ENCODE results near the gene LCTL. TPM values are rescaled to one million over a fixed set of nuclear protein-coding genes. Genes with fewer than 3 reads are reported as not detected.

The LCTL gene
- polyA plus RNA-seq, 2 donors, result not detected

- WGBS, 2 donors, result 94 to 95% methylated on average over 6 of the region's 6 CpGs
- H3K4me1 ChIP-seq (ENCODE audit: control insufficient read depth in 2 of 2, insufficient read depth in 2 of 2, low read length in 1 of 2), result no peaks in the 10 kb centered on the region
- H3K4me3 ChIP-seq (ENCODE audit: low read depth in 1 of 2, low read length in 2 of 2), result no peak overlapping the region
- no peaks in the 10 kb centered on the region for H3K36me3 ChIP-seq (ENCODE audit: control insufficient read depth in 2 of 2, insufficient read depth in 2 of 2, low read length in 1 of 2)
- no peaks in the 10 kb centered on the region for H3K27me3 ChIP-seq (ENCODE audit: control insufficient read depth in 1 of 2, insufficient read depth in 2 of 2, low read length in 2 of 2)
- no peak overlapping the region for H3K27ac ChIP-seq (ENCODE audit: low read depth in 2 of 2, low read length in 1 of 2)
- H3K9me3 ChIP-seq (ENCODE audit: control insufficient read depth in 2 of 2, insufficient read depth in 1 of 2, low read depth in 1 of 2, low read length in 1 of 2), result no peaks in the 10 kb centered on the region
Observed at GRCh38 chr15:66558271-66558670, 7.5 kb downstream of the LCTL start.

GRCh38 chr15:66555685-66556084, 10.1 kb downstream of the LCTL start:
- no peaks in the 10 kb centered on the region for H3K36me3 ChIP-seq (ENCODE audit: control insufficient read depth in 2 of 2, insufficient read depth in 2 of 2, low read length in 1 of 2)
- H3K4me3 ChIP-seq (ENCODE audit: low read depth in 1 of 2, low read length in 2 of 2), result no peak overlapping the region
- H3K9me3 ChIP-seq (ENCODE audit: control insufficient read depth in 2 of 2, insufficient read depth in 1 of 2, low read depth in 1 of 2, low read length in 1 of 2), result no peaks in the 10 kb centered on the region
- no peaks in the 10 kb centered on the region for H3K4me1 ChIP-seq (ENCODE audit: control insufficient read depth in 2 of 2, insufficient read depth in 2 of 2, low read length in 1 of 2)
- no peak overlapping the region for H3K27ac ChIP-seq (ENCODE audit: low read depth in 2 of 2, low read length in 1 of 2)
- H3K27me3 ChIP-seq (ENCODE audit: control insufficient read depth in 1 of 2, insufficient read depth in 2 of 2, low read length in 2 of 2), result no peaks in the 10 kb centered on the region

- Histone ChIP-seq H3K4me1 (ENCODE audit: control insufficient read depth in 2 of 2, insufficient read depth in 2 of 2, low read length in 1 of 2) (no peaks in the 10 kb centered on the region), H3K36me3 (ENCODE audit: control insufficient read depth in 2 of 2, insufficient read depth in 2 of 2, low read length in 1 of 2) (no peaks in the 10 kb centered on the region), H3K9me3 (ENCODE audit: control insufficient read depth in 2 of 2, insufficient read depth in 1 of 2, low read depth in 1 of 2, low read length in 1 of 2) (no peaks in the 10 kb centered on the region), H3K4me3 (ENCODE audit: low read depth in 1 of 2, low read length in 2 of 2) (no peak overlapping the region), H3K27me3 (ENCODE audit: control insufficient read depth in 1 of 2, insufficient read depth in 2 of 2, low read length in 2 of 2) (no peaks in the 10 kb centered on the region), H3K27ac (ENCODE audit: low read depth in 2 of 2, low read length in 1 of 2) (no peak overlapping the region)
- 96 to 97% methylated on average over 1 of the region's 1 CpG for WGBS, 2 donors
Observed at GRCh38 chr15:66545255-66545654, 20.5 kb downstream of the LCTL start.

GRCh38 chr15:66542896-66543295, 22.9 kb downstream of the LCTL start:
- no peaks in the 10 kb centered on the region for H3K27me3 ChIP-seq (ENCODE audit: control insufficient read depth in 1 of 2, insufficient read depth in 2 of 2, low read length in 2 of 2)
- H3K4me3 ChIP-seq (ENCODE audit: low read depth in 1 of 2, low read length in 2 of 2), result no peak overlapping the region
- 96 to 98% methylated on average over 4 of the region's 4 CpGs for WGBS, 2 donors
- H3K36me3 ChIP-seq (ENCODE audit: control insufficient read depth in 2 of 2, insufficient read depth in 2 of 2, low read length in 1 of 2), result no peaks in the 10 kb centered on the region
- H3K27ac ChIP-seq (ENCODE audit: low read depth in 2 of 2, low read length in 1 of 2), result no peak overlapping the region
- no peaks in the 10 kb centered on the region for H3K9me3 ChIP-seq (ENCODE audit: control insufficient read depth in 2 of 2, insufficient read depth in 1 of 2, low read depth in 1 of 2, low read length in 1 of 2)
- H3K4me1 ChIP-seq (ENCODE audit: control insufficient read depth in 2 of 2, insufficient read depth in 2 of 2, low read length in 1 of 2), result no peaks in the 10 kb centered on the region

- no peaks in the 10 kb centered on the region for H3K4me1 ChIP-seq (ENCODE audit: control insufficient read depth in 2 of 2, insufficient read depth in 2 of 2, low read length in 1 of 2)
- no peak overlapping the region for H3K27ac ChIP-seq (ENCODE audit: low read depth in 2 of 2, low read length in 1 of 2)
- no peaks in the 10 kb centered on the region for H3K36me3 ChIP-seq (ENCODE audit: control insufficient read depth in 2 of 2, insufficient read depth in 2 of 2, low read length in 1 of 2)
- H3K4me3 ChIP-seq (ENCODE audit: low read depth in 1 of 2, low read length in 2 of 2), result no peak overlapping the region
- no peaks in the 10 kb centered on the region for H3K27me3 ChIP-seq (ENCODE audit: control insufficient read depth in 1 of 2, insufficient read depth in 2 of 2, low read length in 2 of 2)
- 90 to 93% methylated on average over 9 of the region's 9 CpGs for WGBS, 2 donors
- H3K9me3 ChIP-seq (ENCODE audit: control insufficient read depth in 2 of 2, insufficient read depth in 1 of 2, low read depth in 1 of 2, low read length in 1 of 2), result no peaks in the 10 kb centered on the region
Observed at GRCh38 chr15:66535056-66535455, 30.7 kb downstream of the LCTL start.

GRCh38 chr15:66524838-66525237, 41.0 kb downstream of the LCTL start:
- 85 to 92% methylated on average over 4 of the region's 4 CpGs for WGBS, 2 donors
- no peaks in the 10 kb centered on the region for H3K4me1 ChIP-seq (ENCODE audit: control insufficient read depth in 2 of 2, insufficient read depth in 2 of 2, low read length in 1 of 2)
- H3K27me3 ChIP-seq (ENCODE audit: control insufficient read depth in 1 of 2, insufficient read depth in 2 of 2, low read length in 2 of 2), result no peaks in the 10 kb centered on the region
- no peaks in the 10 kb centered on the region for H3K9me3 ChIP-seq (ENCODE audit: control insufficient read depth in 2 of 2, insufficient read depth in 1 of 2, low read depth in 1 of 2, low read length in 1 of 2)
- H3K27ac ChIP-seq (ENCODE audit: low read depth in 2 of 2, low read length in 1 of 2), result no peak overlapping the region
- peaks cover 0 to 4% of the 10 kb centered on the region in 2 donors for H3K36me3 ChIP-seq (ENCODE audit: control insufficient read depth in 2 of 2, insufficient read depth in 2 of 2, low read length in 1 of 2)
- H3K4me3 ChIP-seq (ENCODE audit: low read depth in 1 of 2, low read length in 2 of 2), result no peak overlapping the region

- Histone ChIP-seq H3K36me3 (ENCODE audit: control insufficient read depth in 2 of 2, insufficient read depth in 2 of 2, low read length in 1 of 2) (peaks cover 0 to 4% of the 10 kb centered on the region in 2 donors), H3K27ac (ENCODE audit: low read depth in 2 of 2, low read length in 1 of 2) (no peak overlapping the region), H3K27me3 (ENCODE audit: control insufficient read depth in 1 of 2, insufficient read depth in 2 of 2, low read length in 2 of 2) (no peaks in the 10 kb centered on the region), H3K4me1 (ENCODE audit: control insufficient read depth in 2 of 2, insufficient read depth in 2 of 2, low read length in 1 of 2) (no peaks in the 10 kb centered on the region), H3K4me3 (ENCODE audit: low read depth in 1 of 2, low read length in 2 of 2) (no peak overlapping the region), H3K9me3 (ENCODE audit: control insufficient read depth in 2 of 2, insufficient read depth in 1 of 2, low read depth in 1 of 2, low read length in 1 of 2) (no peaks in the 10 kb centered on the region)
- WGBS, 2 donors, result 79 to 80% methylated on average over 3 of the region's 3 CpGs
Observed at GRCh38 chr15:66523926-66524325, 41.9 kb downstream of the LCTL start.

GRCh38 chr15:66515901-66516322, 49.9 kb downstream of the LCTL start:
- WGBS, 2 donors, result 96 to 100% methylated on average over 2 of the region's 2 CpGs
- Histone ChIP-seq H3K4me1 (ENCODE audit: control insufficient read depth in 2 of 2, insufficient read depth in 2 of 2, low read length in 1 of 2) (no peaks in the 10 kb centered on the region), H3K27me3 (ENCODE audit: control insufficient read depth in 1 of 2, insufficient read depth in 2 of 2, low read length in 2 of 2) (no peaks in the 10 kb centered on the region), H3K9me3 (ENCODE audit: control insufficient read depth in 2 of 2, insufficient read depth in 1 of 2, low read depth in 1 of 2, low read length in 1 of 2) (no peaks in the 10 kb centered on the region), H3K36me3 (ENCODE audit: control insufficient read depth in 2 of 2, insufficient read depth in 2 of 2, low read length in 1 of 2) (peaks cover 0 to 1% of the 10 kb centered on the region in 2 donors), H3K4me3 (ENCODE audit: low read depth in 1 of 2, low read length in 2 of 2) (no peak overlapping the region), H3K27ac (ENCODE audit: low read depth in 2 of 2, low read length in 1 of 2) (no peak overlapping the region)

GRCh38 chr15:66514586-66514985, 51.2 kb downstream of the LCTL start:
- 81 to 88% methylated on average over 3 of the region's 3 CpGs for WGBS, 2 donors
- Histone ChIP-seq H3K4me1 (ENCODE audit: control insufficient read depth in 2 of 2, insufficient read depth in 2 of 2, low read length in 1 of 2) (no peaks in the 10 kb centered on the region), H3K27me3 (ENCODE audit: control insufficient read depth in 1 of 2, insufficient read depth in 2 of 2, low read length in 2 of 2) (no peaks in the 10 kb centered on the region), H3K36me3 (ENCODE audit: control insufficient read depth in 2 of 2, insufficient read depth in 2 of 2, low read length in 1 of 2) (no peaks in the 10 kb centered on the region), H3K27ac (ENCODE audit: low read depth in 2 of 2, low read length in 1 of 2) (no peak overlapping the region), H3K4me3 (ENCODE audit: low read depth in 1 of 2, low read length in 2 of 2) (no peak overlapping the region), H3K9me3 (ENCODE audit: control insufficient read depth in 2 of 2, insufficient read depth in 1 of 2, low read depth in 1 of 2, low read length in 1 of 2) (no peaks in the 10 kb centered on the region)

- Histone ChIP-seq H3K27me3 (ENCODE audit: control insufficient read depth in 1 of 2, insufficient read depth in 2 of 2, low read length in 2 of 2) (no peaks in the 10 kb centered on the region), H3K9me3 (ENCODE audit: control insufficient read depth in 2 of 2, insufficient read depth in 1 of 2, low read depth in 1 of 2, low read length in 1 of 2) (no peaks in the 10 kb centered on the region), H3K4me3 (ENCODE audit: low read depth in 1 of 2, low read length in 2 of 2) (no peak overlapping the region), H3K4me1 (ENCODE audit: control insufficient read depth in 2 of 2, insufficient read depth in 2 of 2, low read length in 1 of 2) (no peaks in the 10 kb centered on the region), H3K27ac (ENCODE audit: low read depth in 2 of 2, low read length in 1 of 2) (no peak overlapping the region), H3K36me3 (ENCODE audit: control insufficient read depth in 2 of 2, insufficient read depth in 2 of 2, low read length in 1 of 2) (no peaks in the 10 kb centered on the region)
- WGBS, 2 donors, result 91 to 92% methylated on average over 3 of the region's 3 CpGs
Observed at GRCh38 chr15:66508293-66508883, 57.4 kb downstream of the LCTL start.

Data from esophagus (tissue), 2 donors.